Measurements from ENCODE around the gene MED27.

Gene MED27

GRCh38 chr9:131874916-131875670 is 204.6 kb downstream of the MED27 start:
- FAIRE-seq = no peak

GRCh38 chr9:131874447-131874846 is 205.2 kb downstream of the MED27 start:
- no peak for FAIRE-seq

- no peak for FAIRE-seq
These were observed 205.7 kb downstream of the MED27 start for GRCh38 chr9:131873891-131874440.

GRCh38 chr9:131873335-131873734 is 206.3 kb downstream of the MED27 start:
- FAIRE-seq = no peak

- no peak for FAIRE-seq
These were observed 207.0 kb downstream of the MED27 start for GRCh38 chr9:131872702-131873101.

GRCh38 chr9:131872006-131872405 is 207.7 kb downstream of the MED27 start:
- FAIRE-seq = no peak

- FAIRE-seq = no peak
These were observed 209.5 kb downstream of the MED27 start for GRCh38 chr9:131870156-131870555.

- no peak for FAIRE-seq
These were observed 210.3 kb downstream of the MED27 start for GRCh38 chr9:131869348-131869747.

GRCh38 chr9:131868766-131869165 is 210.9 kb downstream of the MED27 start:
- FAIRE-seq = no peak

- no peak for FAIRE-seq
These were observed 212.0 kb downstream of the MED27 start for GRCh38 chr9:131867611-131868192.

GRCh38 chr9:131865446-131866195 is 214.0 kb downstream of the MED27 start:
- no peak for FAIRE-seq

GRCh38 chr9:131864531-131864930 is 215.1 kb downstream of the MED27 start:
- FAIRE-seq = no peak

GRCh38 chr9:131863306-131863896 is 216.3 kb downstream of the MED27 start:
- FAIRE-seq = no peak

- no peak for FAIRE-seq
These were observed 217.4 kb downstream of the MED27 start for GRCh38 chr9:131862261-131862660.

GRCh38 chr9:131860430-131860829 is 219.2 kb downstream of the MED27 start:
- FAIRE-seq = no peak

GRCh38 chr9:131858147-131858546 is 221.5 kb downstream of the MED27 start:
- no peak for FAIRE-seq

- no peak for FAIRE-seq
These were observed 223.6 kb downstream of the MED27 start for GRCh38 chr9:131856105-131856504.

GRCh38 chr9:131854896-131855613 is 224.6 kb downstream of the MED27 start:
- no peak for FAIRE-seq

- no peak for FAIRE-seq
These were observed 225.3 kb downstream of the MED27 start for GRCh38 chr9:131854334-131854733.

GRCh38 chr9:131853434-131853833 is 226.2 kb downstream of the MED27 start:
- no peak for FAIRE-seq

- no peak for FAIRE-seq
These were observed 228.3 kb downstream of the MED27 start for GRCh38 chr9:131851414-131851813.

GRCh38 chr9:131849391-131849790 is 230.3 kb downstream of the MED27 start:
- no peak for FAIRE-seq

All from colon (tissue), 2 donors.